DMS79 treated with DMSO at 0.1 percent for 48 hours (cell line): ENCODE data around the gene PLXNA4.
A peak's percentile ranks its signal among the peaks of the same experiment; 100 is the strongest.

Experiments used
- DNase-seq: peaks from one replicate; lab custom pipeline; 2025; lab: John Stamatoyannopoulos, UW

The PLXNA4 gene

GRCh38 chr7:132499487-132499886 is 76.8 kb downstream of the PLXNA4 start:
- DNase-seq = no peak

DNA sequence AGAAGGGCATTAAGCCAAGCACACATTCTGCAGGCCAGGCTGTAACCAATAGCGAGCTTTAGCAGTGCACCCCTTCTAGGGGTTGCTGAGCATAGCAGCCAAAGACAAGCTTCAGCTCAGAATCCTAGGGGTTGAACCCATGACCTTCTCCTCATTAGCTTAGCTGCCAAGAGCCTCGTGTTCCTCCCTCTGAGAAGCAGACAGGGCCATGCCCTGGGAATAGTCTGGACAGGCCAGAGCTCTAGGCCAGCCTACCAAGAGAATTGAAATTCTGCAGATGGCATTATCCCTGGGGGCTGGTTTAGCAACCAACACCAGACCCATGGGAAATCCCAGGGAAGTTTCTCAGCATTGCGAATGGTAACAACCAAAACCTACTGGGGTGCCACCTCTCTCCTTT is 77.2 kb downstream of the PLXNA4 start:
- DNase-seq = no peak

DNA sequence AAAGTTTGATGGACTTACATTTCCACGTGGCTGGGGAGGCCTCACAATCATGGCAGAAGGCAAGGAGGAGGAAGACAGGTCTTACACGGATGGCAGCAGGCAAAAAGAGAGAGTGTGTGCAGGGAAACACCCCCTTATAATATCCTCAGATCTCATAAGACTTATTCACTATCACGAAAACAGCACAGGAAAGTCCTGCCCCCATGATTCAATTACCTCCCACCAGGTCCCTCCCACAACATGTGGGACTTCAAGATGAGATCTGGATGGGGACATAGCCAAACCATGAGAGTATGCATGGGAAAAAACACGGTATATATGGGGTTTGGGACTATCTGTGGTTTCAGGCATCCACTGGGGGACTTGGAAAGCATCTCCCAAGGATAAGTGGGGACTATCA is 78.0 kb downstream of the PLXNA4 start:
- DNase-seq = no peak

DNA sequence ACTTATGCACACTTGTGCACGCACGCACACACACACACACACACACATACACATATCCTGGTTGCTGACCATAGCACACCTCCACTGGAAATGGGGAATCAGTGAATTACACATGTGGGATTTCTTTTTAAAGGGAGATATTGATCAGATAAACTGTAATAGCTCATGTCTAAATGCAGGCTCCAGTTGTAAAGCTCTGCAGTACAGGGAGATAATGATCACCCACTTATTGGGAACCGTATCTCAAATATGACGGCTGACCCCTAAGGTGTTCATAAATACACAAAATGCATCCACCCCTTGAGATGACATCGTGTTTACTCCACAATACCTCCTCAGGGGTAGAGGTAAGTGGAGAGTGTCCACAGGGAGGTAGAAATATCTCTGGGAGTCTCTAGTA is 79.2 kb downstream of the PLXNA4 start:
- no peak for DNase-seq

GRCh38 chr7:132495936-132496335 is 80.3 kb downstream of the PLXNA4 start:
- no peak for DNase-seq

DNA sequence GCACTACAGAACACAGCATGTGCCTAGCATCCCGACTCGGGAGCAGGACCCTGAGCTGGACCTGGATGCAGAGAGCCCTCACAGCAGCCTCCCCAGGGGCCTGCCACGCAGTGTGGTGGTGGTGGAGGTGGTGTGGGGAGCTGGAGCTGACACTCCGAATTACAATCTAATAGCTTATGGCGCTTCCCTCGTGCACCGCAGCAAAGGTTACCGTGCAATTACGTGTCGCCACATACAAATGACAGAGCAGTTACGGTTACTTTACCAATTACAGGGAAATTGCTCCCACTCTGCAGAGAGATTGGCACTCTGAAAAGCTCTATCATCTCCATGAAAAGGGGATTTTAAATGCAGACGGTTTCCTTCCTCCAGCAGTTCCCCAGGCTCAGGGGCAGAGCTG is 81.8 kb downstream of the PLXNA4 start:
- DNase-seq = no peak

DNA sequence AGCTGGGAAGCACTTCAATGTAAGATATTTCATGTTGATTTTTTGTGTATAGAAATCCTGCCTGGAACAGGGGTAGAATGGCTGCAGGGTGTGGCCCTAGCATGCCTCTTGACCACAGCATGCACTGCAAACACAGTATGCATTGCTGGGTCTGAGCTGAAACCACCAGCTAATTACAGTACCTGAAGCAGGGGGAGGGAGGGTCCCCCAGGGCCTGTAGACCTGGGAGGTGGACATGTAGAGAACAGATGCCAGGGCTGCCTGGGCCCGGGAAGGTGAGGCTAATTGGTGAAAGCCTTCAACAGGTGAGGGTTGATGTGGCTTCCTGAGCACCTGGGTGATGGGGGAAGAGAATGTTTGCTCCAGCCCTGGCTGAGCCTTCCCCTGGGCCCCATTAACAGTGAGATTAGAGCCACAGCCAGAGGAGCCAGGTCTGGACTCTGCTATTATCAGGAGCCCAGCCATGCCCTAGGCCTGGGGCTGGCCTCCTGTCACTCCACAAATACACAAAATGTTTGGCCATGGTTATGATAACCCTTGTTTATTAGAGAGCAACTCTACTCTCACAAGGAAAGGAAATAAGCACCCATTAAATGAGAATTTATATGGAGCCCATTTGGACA is 83.3 kb downstream of the PLXNA4 start:
- peak; percentile 52 for DNase-seq

GRCh38 chr7:132491391-132491945 is 84.8 kb downstream of the PLXNA4 start:
- no peak for DNase-seq

GRCh38 chr7:132490474-132490873 is 85.8 kb downstream of the PLXNA4 start:
- DNase-seq = no peak

- DNase-seq = no peak
Observed at GRCh38 chr7:132489776-132490237, 86.5 kb downstream of the PLXNA4 start.

- DNase-seq = no peak
Observed at GRCh38 chr7:132488634-132489302, 87.5 kb downstream of the PLXNA4 start.

DNA sequence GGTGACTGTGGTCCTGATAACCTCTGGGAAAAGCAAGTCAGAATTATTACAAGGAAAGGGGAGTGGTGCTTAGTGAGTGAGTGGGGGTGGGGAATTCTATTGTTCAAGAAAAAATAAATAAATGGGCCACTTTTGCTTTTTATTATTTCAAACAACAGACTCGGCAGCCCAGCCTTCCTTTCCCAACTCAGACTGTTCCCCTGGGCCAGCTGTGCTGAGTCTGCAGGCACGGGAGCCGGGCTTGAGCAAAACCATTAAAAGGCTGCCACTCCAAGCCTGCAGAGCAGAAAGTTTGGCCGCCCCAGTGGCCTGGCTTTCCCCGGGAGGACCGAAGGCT is 90.0 kb downstream of the PLXNA4 start:
- DNase-seq = no peak

DNA sequence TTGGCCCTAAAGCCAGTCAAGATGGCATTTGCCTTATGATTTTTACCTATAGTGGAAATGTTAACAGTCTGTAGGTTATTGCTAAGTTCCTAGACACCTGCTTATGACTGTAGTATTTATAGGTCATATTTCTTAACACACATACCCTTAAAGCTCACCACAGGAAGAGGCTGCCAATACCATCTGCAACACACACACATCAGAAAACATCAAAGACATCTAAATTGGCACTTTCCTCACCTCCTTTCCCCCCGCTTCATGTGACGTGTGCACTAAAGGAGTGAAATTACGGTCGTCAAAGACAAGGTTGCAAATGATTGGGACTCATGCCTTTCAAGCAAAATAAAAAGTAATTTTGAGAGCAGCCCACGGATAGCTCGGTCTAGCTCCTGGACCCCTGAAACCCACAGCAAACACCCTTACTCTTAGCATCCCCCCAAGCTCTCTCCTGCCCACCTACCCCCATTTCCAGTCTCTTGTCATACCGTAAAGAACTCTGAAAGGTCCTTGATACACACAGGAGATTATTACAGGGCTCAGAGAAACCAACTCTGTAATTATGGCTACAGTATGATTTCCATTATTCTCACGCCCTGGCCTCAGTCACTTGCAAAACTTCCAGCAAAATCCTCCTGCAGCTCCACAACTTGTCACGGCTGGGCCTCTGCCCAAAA is 90.5 kb downstream of the PLXNA4 start:
- no peak for DNase-seq

GRCh38 chr7:132485136-132485535 is 91.1 kb downstream of the PLXNA4 start:
- DNase-seq = no peak

GRCh38 chr7:132482866-132483265 is 93.4 kb downstream of the PLXNA4 start:
- no peak for DNase-seq

- peak; percentile 84 for DNase-seq
Observed at GRCh38 chr7:132480534-132480933, 95.7 kb downstream of the PLXNA4 start.

DNA sequence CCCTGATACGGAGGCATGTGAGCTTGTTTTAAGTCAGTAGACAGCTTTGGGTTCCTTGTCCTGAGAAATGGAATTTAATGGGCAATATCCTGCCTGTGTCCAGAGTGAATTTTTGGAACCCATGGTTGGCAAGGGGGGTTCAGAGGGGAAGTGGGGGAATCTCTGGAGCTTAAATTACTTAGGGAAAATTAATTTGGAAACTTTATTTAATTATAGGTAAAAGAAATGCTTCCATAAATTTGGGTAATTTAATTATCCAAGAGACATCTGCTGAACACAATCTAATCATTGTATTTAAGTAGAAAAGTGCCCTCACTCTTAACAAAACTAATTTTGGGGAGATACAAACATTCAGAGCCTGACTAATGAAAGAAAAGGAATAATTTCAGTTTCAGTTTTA is 99.7 kb downstream of the PLXNA4 start:
- no peak for DNase-seq

DNA sequence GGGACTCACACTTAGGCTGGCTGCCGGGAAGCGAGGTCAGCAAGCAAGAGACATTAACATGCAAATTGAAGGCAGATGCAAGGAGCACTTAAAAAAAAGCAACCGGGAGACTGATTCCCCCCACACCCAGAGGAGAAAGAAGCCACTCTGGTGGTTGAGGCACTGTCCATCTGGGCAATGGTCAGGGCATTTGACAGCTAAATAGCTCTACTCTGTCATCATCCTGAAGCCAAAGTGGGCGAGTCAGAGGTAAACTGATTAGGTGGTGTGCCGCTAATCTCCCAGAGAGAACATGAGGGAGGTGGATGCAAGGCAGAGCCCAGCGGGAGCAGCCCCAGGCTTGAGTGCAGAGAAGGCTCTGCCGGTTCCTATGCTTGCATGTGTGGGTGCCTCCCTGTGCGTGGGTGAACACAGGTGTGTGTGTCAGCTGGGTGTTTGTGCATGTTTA is 100.6 kb downstream of the PLXNA4 start:
- DNase-seq = no peak

DNA sequence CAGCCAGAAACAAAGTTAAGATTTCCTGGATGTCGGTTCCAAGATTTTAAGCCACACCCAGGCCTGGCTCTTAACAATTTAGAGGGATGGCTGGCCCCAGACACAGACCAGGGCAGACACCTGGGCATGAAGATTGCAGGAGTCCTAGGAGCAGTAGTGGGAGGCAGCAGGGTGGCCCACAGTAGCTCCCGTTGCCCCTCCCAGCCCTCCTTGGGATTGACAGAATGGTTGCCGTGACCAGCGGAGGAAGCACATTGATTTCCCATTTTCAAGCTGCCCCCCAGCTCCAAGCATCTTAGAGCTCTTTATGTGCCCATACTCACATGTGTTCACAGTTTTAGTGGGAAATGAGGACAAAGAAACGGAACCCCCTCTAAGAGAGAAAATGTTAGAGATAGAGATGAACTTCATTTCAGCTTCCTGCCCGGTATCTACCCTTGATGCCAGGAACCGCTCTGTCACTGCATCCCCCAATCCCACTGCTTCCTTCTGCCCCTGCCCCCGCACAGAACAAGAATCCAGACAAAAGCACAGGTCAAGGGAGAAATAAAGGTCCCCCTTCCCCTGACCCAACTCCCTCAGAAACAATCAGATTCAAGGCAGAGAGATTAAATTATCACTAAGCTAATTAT is 101.1 kb downstream of the PLXNA4 start:
- DNase-seq = no peak

DNA sequence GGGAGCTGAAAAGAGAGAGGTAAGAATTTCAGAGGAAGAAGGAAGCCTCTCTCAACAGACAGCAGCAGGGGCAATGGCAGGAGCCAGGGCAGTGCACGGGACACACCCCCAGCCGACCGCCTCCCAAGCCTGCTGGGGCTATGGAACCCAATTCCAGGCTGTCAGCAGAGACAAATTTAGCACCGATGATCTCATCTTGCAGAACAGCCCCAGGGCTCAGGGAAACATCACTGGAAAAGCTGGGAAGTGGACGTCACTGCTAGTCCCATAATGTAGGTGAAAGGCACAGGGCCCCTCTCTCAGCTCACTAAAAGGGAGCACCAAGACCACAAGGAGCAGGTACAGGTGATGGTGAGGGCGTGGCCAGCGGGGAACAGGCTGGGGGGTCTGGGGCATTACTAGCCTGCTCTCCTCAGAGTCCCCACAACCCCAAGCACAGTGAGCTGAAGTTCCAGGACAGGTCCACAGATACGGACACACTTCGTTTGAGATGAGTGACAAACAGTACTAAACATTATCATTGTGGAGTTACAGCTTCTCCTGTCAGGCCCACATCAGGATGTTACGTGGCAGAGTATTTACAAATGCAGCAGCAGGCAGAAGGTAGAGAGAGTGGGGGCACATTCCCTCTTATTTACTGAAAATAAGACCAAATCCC is 103.7 kb downstream of the PLXNA4 start:
- no peak for DNase-seq

- DNase-seq = peak; percentile 17
Observed at GRCh38 chr7:132471515-132471914, 104.8 kb downstream of the PLXNA4 start.

DNA sequence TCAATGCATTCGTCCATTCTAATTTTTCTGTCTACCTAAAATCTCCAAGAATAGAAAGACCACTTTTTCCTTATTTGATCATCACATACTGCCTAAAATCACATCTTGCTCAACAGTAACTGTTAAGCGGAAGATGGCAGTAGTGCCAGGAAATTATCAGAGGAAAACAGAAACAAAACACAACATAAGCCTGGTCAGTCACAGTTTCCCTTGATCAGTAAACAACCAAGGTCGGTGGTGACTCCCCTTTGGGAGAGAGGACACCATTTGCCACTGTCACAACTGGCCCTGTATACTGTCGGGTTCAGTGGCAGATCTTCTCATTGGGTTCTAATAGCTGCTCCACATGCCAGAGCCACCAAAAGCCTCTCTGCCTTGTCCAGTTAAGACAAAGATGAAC is 106.6 kb downstream of the PLXNA4 start:
- DNase-seq = no peak
